H9 (cell line): ENCODE measurements around the gene ABL2. TPM values are rescaled to one million over a fixed set of nuclear protein-coding genes. Genes with fewer than 3 reads are reported as not detected.

ENCODE experiments used
- DNase-seq: peaks from one replicate; pipeline ENCODE4 v3.0.0-alpha.2; 2017
- H2AFZ ChIP-seq: one replicate; pipeline ENCODE4 v1.6.1; 2013; ENCODE audit warnings: mild to moderate bottlenecking, low read length, control low read depth, moderate library complexity
- H2AK5ac ChIP-seq: 2 replicates; pipeline ENCODE4 v1.6.1; 2013; ENCODE audit warnings: low read length, control low read depth, mixed read lengths; ENCODE audit not compliant: insufficient read length
- H2BK120ac ChIP-seq: one replicate; pipeline ENCODE4 v1.6.1; 2013; ENCODE audit warnings: low read depth, mild to moderate bottlenecking, low read length, control low read depth, inconsistent platforms; ENCODE audit not compliant: poor library complexity, severe bottlenecking
- H2BK12ac ChIP-seq: 2 replicates; pipeline ENCODE4 v1.6.1; 2013; ENCODE audit warnings: low read length, control low read depth, mixed read lengths, low read depth; ENCODE audit not compliant: insufficient read length
- H2BK15ac ChIP-seq: 2 replicates; pipeline ENCODE4 v1.6.1; 2013; ENCODE audit warnings: low read depth, low read length, control low read depth
- H2BK20ac ChIP-seq: one replicate; pipeline ENCODE4 v1.6.1; 2013; ENCODE audit warnings: low read depth, mild to moderate bottlenecking, low read length, control low read depth, inconsistent platforms; ENCODE audit not compliant: poor library complexity, severe bottlenecking
- H2BK5ac ChIP-seq: 2 replicates; pipeline ENCODE4 v1.6.1; 2013; ENCODE audit warnings: low read length, control low read depth, mixed read lengths; ENCODE audit not compliant: insufficient read length
- H3K14ac ChIP-seq: 2 replicates; pipeline ENCODE4 v1.6.1; 2013; ENCODE audit warnings: low read length, control low read depth; ENCODE audit not compliant: insufficient read depth
- H3K18ac ChIP-seq: 2 replicates; pipeline ENCODE4 v1.6.1; 2013; ENCODE audit warnings: low read depth, mild to moderate bottlenecking, mixed read lengths, low read length, control low read depth; ENCODE audit not compliant: insufficient read length
- H3K23ac ChIP-seq: 2 replicates; pipeline ENCODE4 v1.6.1; 2013; ENCODE audit warnings: low read length, control low read depth, mixed read lengths, low read depth; ENCODE audit not compliant: insufficient read length
- H3K23me2 ChIP-seq: 2 replicates; pipeline ENCODE4 v1.6.1; 2013; ENCODE audit warnings: low read depth, mild to moderate bottlenecking, mixed read lengths, low read length, control low read depth; ENCODE audit not compliant: insufficient read length, poor library complexity, severe bottlenecking
- H3K27ac ChIP-seq: 2 replicates; pipeline ENCODE4 v1.5.1; 2013; ENCODE audit warnings: low read length, control low read depth, mixed read lengths, low read depth; ENCODE audit not compliant: insufficient read length
- H3K27me3 ChIP-seq: 2 replicates; pipeline ENCODE4 v1.6.1; 2013; ENCODE audit warnings: low read length, control low read depth, inconsistent platforms; ENCODE audit not compliant: insufficient read depth
- H3K4ac ChIP-seq: 2 replicates; pipeline ENCODE4 v1.6.1; 2013; ENCODE audit warnings: low read depth, mild to moderate bottlenecking, control low read depth, inconsistent platforms, low read length, moderate library complexity
- H3K4me1 ChIP-seq: 2 replicates; pipeline ENCODE4 v1.6.1; 2013; ENCODE audit warnings: low read length, control low read depth, inconsistent platforms; ENCODE audit not compliant: insufficient read depth
- H3K4me2 ChIP-seq: 2 replicates; pipeline ENCODE4 v1.6.1; 2013; ENCODE audit warnings: low read length, control low read depth, mixed read lengths; ENCODE audit not compliant: insufficient read length, insufficient read depth
- H3K56ac ChIP-seq: 2 replicates; pipeline ENCODE4 v1.6.1; 2013; ENCODE audit warnings: low read depth, mild to moderate bottlenecking, mixed read lengths, low read length, control low read depth; ENCODE audit not compliant: insufficient read length
- H3K79me1 ChIP-seq: 2 replicates; pipeline ENCODE4 v1.6.1; 2013; ENCODE audit warnings: low read depth, mild to moderate bottlenecking, moderate library complexity, low read length, control low read depth, inconsistent platforms; ENCODE audit not compliant: insufficient read depth, poor library complexity, severe bottlenecking
- H3K79me2 ChIP-seq: 2 replicates; pipeline ENCODE4 v1.6.1; 2013; ENCODE audit warnings: low read length, control low read depth, inconsistent platforms; ENCODE audit not compliant: insufficient read depth
- H3K9ac ChIP-seq: 2 replicates; pipeline ENCODE4 v1.6.1; 2013; ENCODE audit warnings: low read length, control low read depth, mixed read lengths; ENCODE audit not compliant: insufficient read length; ENCODE audit errors: extremely low read depth
- H3K9me3 ChIP-seq: one replicate; pipeline ENCODE4 v1.6.1; 2013; ENCODE audit warnings: low read depth, low read length, inconsistent platforms; ENCODE audit not compliant: control insufficient read depth
- H3T11ph ChIP-seq: one replicate; pipeline ENCODE4 v1.6.1; 2013; ENCODE audit warnings: mild to moderate bottlenecking, low read length, control low read depth, inconsistent platforms
- H4K20me1 ChIP-seq: one replicate; pipeline ENCODE4 v1.6.1; 2013; ENCODE audit not compliant: control insufficient read depth, insufficient read length, insufficient read depth
- H4K5ac ChIP-seq: 2 replicates; pipeline ENCODE4 v1.6.1; 2013; ENCODE audit warnings: low read depth, mild to moderate bottlenecking, mixed read lengths, low read length, control low read depth; ENCODE audit not compliant: insufficient read length
- H4K8ac ChIP-seq: replicated peaks from 2 replicates; pipeline ENCODE4 v1.6.1; 2013; ENCODE audit warnings: low read length, control low read depth, mixed read lengths, low read depth; ENCODE audit not compliant: insufficient read length
- H4K91ac ChIP-seq: 2 replicates; pipeline ENCODE4 v1.6.1; 2013; ENCODE audit warnings: low read depth, mild to moderate bottlenecking, moderate library complexity, mixed read lengths, low read length, control low read depth; ENCODE audit not compliant: insufficient read length
- H3K27ac Mint-ChIP-seq, 3 experiments: 2 replicates in 2 of 3; 3 replicates in 1 of 3; pipeline ENCODE4 v1.8.0; 2020 to 2021; ENCODE audit warnings: mixed read lengths in 3 of 3, mild to moderate bottlenecking in 1 of 3, moderate library complexity in 1 of 3
- H3K27me3 Mint-ChIP-seq: 2 replicates; pipeline ENCODE4 v1.8.0; 2021; ENCODE audit warnings: low read depth, mild to moderate bottlenecking, moderate library complexity, mixed read lengths
- H3K36me3 Mint-ChIP-seq, 3 experiments: 2 replicates in 2 of 3; 3 replicates in 1 of 3; pipeline ENCODE4 v1.8.0; 2020 to 2021; ENCODE audit warnings: low read depth in 3 of 3, mixed read lengths in 3 of 3; ENCODE audit not compliant: insufficient read depth in 1 of 3
- H3K4me1 Mint-ChIP-seq, 2 experiments: 2 replicates each; pipeline ENCODE4 v1.8.0; 2020; ENCODE audit warnings: mixed read lengths in 2 of 2
- H3K4me3 Mint-ChIP-seq, 2 experiments: 2 replicates in 1 of 2; 3 replicates in 1 of 2; pipeline ENCODE4 v1.8.0; 2020 to 2021; ENCODE audit warnings: mild to moderate bottlenecking in 2 of 2, mixed read lengths in 2 of 2, moderate library complexity in 1 of 2
- H3K9me3 Mint-ChIP-seq, 2 experiments: 2 replicates in 1 of 2; 3 replicates in 1 of 2; pipeline ENCODE4 v1.8.0; 2020; ENCODE audit warnings: mild to moderate bottlenecking in 2 of 2, mixed read lengths in 2 of 2, moderate library complexity in 1 of 2
- CTCF ChIP-seq: fragments of 200-600 bp; sonication (generic); conservative IDR thresholded peaks from 3 replicates; pipeline ENCODE4 v1.8.0; 2021; ENCODE audit warnings: antibody characterized with exemption, mild to moderate bottlenecking
- WGBS: extraction: QIAGEN DNeasy Blood & Tissue Kit; methylation state at CpG from one replicate; pipeline ENCODE4 v1.1.7; 2013; ENCODE audit warnings: missing lambda C conversion rate, low lambda C conversion rate, mixed read lengths; ENCODE audit not compliant: insufficient read length; ENCODE audit errors: extremely low coverage; 5-methylcytosine and 5-hydroxymethylcytosine counted together
- total RNA-seq: library from RNA; stranded (reverse); gene quantifications from 2 replicates; pipeline ENCODE4 v1.2.1, GENCODE V29; 2021

ABL2 gene
- total RNA-seq, 1 experiment from 2014 or later: 21.2 TPM

- peaks cover 13 to 19% of the 10 kb centered on the region in 2 experiments for H3K4me1 Mint-ChIP-seq
- H3K79me1 ChIP-seq: no peaks in the 10 kb centered on the region
- DNase-seq: no peak
Measured at GRCh38 chr1:179058487-179059483, 170.7 kb downstream of the ABL2 start.

More at GRCh38 chr1:179058487-179059483, 170.7 kb downstream of the ABL2 start:
- Mint-ChIP-seq H3K27me3 (no peaks in the 10 kb centered on the region), H3K36me3 (peaks cover 22 to 43% (median 35%) of the 10 kb centered on the region in 3 experiments), H3K4me3 (no peak overlapping the region), H3K27ac (peak overlapping the region; percentile 5 to 91 (median 25)), H3K9me3 (0 out of 5 replicates have a peak, but pooled peaks cover 0 to 2% of the 10 kb centered on the region in 2 experiments)
- WGBS: no CpG with 5 or more reads among the region's 3 CpGs
- Histone ChIP-seq H2AK5ac (no peak overlapping the region), H3K14ac (no peak overlapping the region), H2BK5ac (no peak overlapping the region), H4K5ac (no peak overlapping the region), H2BK15ac (no peak overlapping the region), H2BK12ac (no peak overlapping the region), H3K4me1 (peaks cover 6% of the 10 kb centered on the region; the same call in 1 of the 2 replicates), H3K18ac (no peak overlapping the region), H3K27ac (peak overlapping the region; percentile 8), H3K23me2 (no peaks in the 10 kb centered on the region), H3K9ac (no peak overlapping the region), H3T11ph (no peak overlapping the region), H3K23ac (no peak overlapping the region), H3K27me3 (no peaks in the 10 kb centered on the region), H2BK120ac (no peak overlapping the region), H4K20me1 (peaks cover 3% of the 10 kb centered on the region), H2BK20ac (no peak overlapping the region), H2AFZ (no peak overlapping the region), H3K4me2 (peak overlapping the region; percentile 8), H3K79me2 (no peaks in the 10 kb centered on the region), H3K56ac (no peak overlapping the region), H3K9me3 (no peaks in the 10 kb centered on the region), H4K91ac (no peak overlapping the region), H3K4ac (no peak overlapping the region), H4K8ac (no peak overlapping the region)
- TF ChIP-seq CTCF: no peak
